ENCODE data around the gene LPA.

DNA sequence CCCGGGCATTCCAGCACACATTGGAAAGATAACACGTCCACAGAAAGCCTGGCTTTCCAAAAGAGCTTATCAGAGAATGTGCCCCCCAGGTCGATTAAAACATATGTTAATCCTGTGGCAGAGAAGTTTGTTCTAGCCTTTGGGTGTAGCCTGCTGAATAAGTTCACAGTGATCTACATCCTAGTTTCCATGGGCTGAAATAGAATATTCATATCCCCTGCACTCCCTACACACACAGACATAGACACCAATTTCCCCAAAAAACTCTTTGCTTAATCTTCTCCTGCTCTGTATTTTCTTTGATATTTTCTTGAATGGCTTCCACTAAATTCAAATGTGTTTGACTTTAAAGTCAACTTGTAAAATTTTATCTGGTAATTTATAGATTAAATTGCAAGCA lies 1.6 kb downstream of the LPA start:
- TF ChIP-seq CTCF (conservative IDR thresholded peaks at IDR 0.05; ENCODE audit: low read depth, low read length) = no peak
- no peak for TF ChIP-seq EZH2 (IDR thresholded peaks at IDR 0.05; ENCODE audit: low read length, unreplicated experiment)

Measured in PC-3 (cell line).